Measurements from ENCODE around the gene UPK1A. TPM values are rescaled to one million over a fixed set of nuclear protein-coding genes. Genes with fewer than 3 reads are reported as not detected.

Gene UPK1A
- total RNA-seq, 1 donor from 2014 or later = 0.18 TPM

DNA sequence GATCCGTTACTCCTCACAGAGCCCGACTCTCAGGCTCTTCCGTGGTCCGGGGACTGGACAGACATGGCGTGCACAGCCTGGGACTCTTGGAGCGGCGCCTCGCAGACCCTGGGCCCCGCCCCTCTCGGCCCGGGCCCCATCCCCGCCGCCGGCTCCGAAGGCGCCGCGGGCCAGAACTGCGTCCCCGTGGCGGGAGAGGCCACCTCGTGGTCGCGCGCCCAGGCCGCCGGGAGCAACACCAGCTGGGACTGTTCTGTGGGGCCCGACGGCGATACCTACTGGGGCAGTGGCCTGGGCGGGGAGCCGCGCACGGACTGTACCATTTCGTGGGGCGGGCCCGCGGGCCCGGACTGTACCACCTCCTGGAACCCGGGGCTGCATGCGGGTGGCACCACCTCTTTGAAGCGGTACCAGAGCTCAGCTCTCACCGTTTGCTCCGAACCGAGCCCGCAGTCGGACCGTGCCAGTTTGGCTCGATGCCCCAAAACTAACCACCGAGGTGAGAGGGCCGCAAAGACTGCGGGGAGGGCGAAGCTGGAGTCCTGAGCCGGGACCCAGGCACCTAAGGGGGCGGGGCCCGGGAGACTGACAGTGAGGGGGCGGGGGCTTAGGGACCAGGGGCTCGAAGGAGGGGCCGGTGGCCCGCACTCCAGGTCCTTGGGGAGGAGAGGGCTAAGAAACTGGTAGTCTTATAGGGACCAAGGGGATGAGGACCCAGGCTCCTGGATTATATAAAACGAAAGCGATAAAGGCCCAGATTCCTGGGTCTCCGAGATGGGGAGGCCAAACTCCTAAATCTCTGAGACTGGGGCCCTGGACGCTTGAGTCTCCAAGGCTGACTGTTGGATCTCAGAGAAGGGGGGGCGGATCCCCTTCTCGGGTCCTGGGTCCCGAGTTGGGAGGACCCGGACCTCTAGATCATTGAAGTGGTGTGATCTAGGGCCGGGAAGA, 22.8 kb upstream of the UPK1A start:
- Histone ChIP-seq H2AFZ (ENCODE audit: low read depth, low read length) (peak overlapping the region; percentile 95), H3K4me1 (ENCODE audit: insufficient read depth, low read length) (peaks cover 15% of the 10 kb centered on the region), H3K27ac (ENCODE audit: low read depth, low read length) (peak overlapping the region; percentile 62), H3K4me3 (ENCODE audit: insufficient read depth, low read depth, low read length) (peak overlapping the region; percentile 56), H3K27me3 (ENCODE audit: insufficient read depth, low read length) (no peaks in the 10 kb centered on the region), H3K4me2 (ENCODE audit: low read length) (peak overlapping the region; percentile 95), H3K9me3 (ENCODE audit: insufficient read depth, low read depth, low read length) (no peaks in the 10 kb centered on the region), H4K20me1 (ENCODE audit: insufficient read depth, low read length) (no peaks in the 10 kb centered on the region), H3K79me2 (ENCODE audit: insufficient read depth, low read length) (peaks cover 4% of the 10 kb centered on the region), H3K36me3 (ENCODE audit: insufficient read depth, low read length) (no peaks in the 10 kb centered on the region), H3K9ac (ENCODE audit: low read length) (peak overlapping the region; percentile 70)
- Mint-ChIP-seq H3K36me3 (ENCODE audit: low read depth, unreplicated experiment) (no peaks in the 10 kb centered on the region), H3K4me3 (ENCODE audit: unreplicated experiment) (peak overlapping the region; percentile 81), H3K27me3 (ENCODE audit: low read depth, unreplicated experiment) (no peaks in the 10 kb centered on the region), H3K27ac (ENCODE audit: unreplicated experiment) (no peak overlapping the region), H3K9me3 (ENCODE audit: unreplicated experiment) (no peaks in the 10 kb centered on the region), H3K4me1 (ENCODE audit: low read depth, unreplicated experiment) (peaks cover 2% of the 10 kb centered on the region)
- no peak for FAIRE-seq
- peak; percentile 60 for DNase-seq (ENCODE audit: low read depth)
- TF ChIP-seq, protein P1, sequence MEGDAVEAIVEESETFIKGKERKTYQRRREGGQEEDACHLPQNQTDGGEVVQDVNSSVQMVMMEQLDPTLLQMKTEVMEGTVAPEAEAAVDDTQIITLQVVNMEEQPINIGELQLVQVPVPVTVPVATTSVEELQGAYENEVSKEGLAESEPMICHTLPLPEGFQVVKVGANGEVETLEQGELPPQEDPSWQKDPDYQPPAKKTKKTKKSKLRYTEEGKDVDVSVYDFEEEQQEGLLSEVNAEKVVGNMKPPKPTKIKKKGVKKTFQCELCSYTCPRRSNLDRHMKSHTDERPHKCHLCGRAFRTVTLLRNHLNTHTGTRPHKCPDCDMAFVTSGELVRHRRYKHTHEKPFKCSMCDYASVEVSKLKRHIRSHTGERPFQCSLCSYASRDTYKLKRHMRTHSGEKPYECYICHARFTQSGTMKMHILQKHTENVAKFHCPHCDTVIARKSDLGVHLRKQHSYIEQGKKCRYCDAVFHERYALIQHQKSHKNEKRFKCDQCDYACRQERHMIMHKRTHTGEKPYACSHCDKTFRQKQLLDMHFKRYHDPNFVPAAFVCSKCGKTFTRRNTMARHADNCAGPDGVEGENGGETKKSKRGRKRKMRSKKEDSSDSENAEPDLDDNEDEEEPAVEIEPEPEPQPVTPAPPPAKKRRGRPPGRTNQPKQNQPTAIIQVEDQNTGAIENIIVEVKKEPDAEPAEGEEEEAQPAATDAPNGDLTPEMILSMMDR (IDR thresholded peaks at IDR 0.05; ENCODE audit: insufficient read depth, low read depth, low read length) = no peak
- no peak for TF ChIP-seq EZH2 (IDR thresholded peaks at IDR 0.05; ENCODE audit: insufficient read depth, low read length)

DNA sequence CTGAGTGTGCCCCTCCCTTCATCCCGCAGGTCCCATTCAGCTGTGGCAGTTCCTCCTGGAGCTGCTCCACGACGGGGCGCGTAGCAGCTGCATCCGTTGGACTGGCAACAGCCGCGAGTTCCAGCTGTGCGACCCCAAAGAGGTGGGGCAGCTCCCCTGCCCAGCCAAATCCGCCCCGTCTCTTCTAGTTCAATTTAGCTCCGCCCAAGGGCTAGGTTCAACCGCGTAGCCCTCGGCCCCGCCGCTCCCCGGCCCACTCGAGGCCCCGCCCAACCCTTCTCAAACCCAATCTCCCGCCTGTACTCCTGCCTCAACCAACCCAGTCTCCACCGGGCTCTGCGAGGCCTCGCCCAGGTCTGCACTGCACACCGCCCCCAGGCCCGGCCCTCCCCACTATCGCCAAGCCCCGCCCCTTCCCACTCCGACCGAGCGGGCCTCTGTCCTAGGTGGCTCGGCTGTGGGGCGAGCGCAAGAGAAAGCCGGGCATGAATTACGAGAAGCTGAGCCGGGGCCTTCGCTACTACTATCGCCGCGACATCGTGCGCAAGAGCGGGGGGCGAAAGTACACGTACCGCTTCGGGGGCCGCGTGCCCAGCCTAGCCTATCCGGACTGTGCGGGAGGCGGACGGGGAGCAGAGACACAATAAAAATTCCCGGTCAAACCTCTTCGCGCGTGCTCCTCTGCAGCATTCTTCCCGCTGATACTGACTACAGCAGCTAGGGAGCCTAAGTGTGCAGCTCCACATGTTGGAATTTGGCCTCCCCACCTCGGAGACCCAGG, 21.9 kb upstream of the UPK1A start:
- FAIRE-seq (no peak), DNase-seq (ENCODE audit: low read depth) (peak; percentile 84)
- Histone ChIP-seq H3K27ac (ENCODE audit: low read depth, low read length) (no peak overlapping the region), H2AFZ (ENCODE audit: low read depth, low read length) (peak overlapping the region; percentile 95), H4K20me1 (ENCODE audit: insufficient read depth, low read length) (no peaks in the 10 kb centered on the region), H3K27me3 (ENCODE audit: insufficient read depth, low read length) (no peaks in the 10 kb centered on the region), H3K4me2 (ENCODE audit: low read length) (peak overlapping the region; percentile 95), H3K79me2 (ENCODE audit: insufficient read depth, low read length) (peaks cover 13% of the 10 kb centered on the region), H3K4me1 (ENCODE audit: insufficient read depth, low read length) (peaks cover 21% of the 10 kb centered on the region), H3K9me3 (ENCODE audit: insufficient read depth, low read depth, low read length) (no peaks in the 10 kb centered on the region), H3K36me3 (ENCODE audit: insufficient read depth, low read length) (no peaks in the 10 kb centered on the region), H3K9ac (ENCODE audit: low read length) (peak overlapping the region; percentile 70), H3K4me3 (ENCODE audit: insufficient read depth, low read depth, low read length) (peak overlapping the region; percentile 56)
- H3K9me3 Mint-ChIP-seq (ENCODE audit: unreplicated experiment) = no peaks in the 10 kb centered on the region
- H3K36me3 Mint-ChIP-seq (ENCODE audit: low read depth, unreplicated experiment) = peaks cover 2% of the 10 kb centered on the region
- H3K27me3 Mint-ChIP-seq (ENCODE audit: low read depth, unreplicated experiment) = no peaks in the 10 kb centered on the region
- peak overlapping the region; percentile 62 for H3K27ac Mint-ChIP-seq (ENCODE audit: unreplicated experiment)
- TF ChIP-seq, protein P1 (IDR thresholded peaks at IDR 0.05; ENCODE audit: insufficient read depth, low read depth, low read length) = no peak
- no peak for TF ChIP-seq EZH2 (IDR thresholded peaks at IDR 0.05; ENCODE audit: insufficient read depth, low read length)
- H3K4me3 Mint-ChIP-seq (ENCODE audit: unreplicated experiment) = peak overlapping the region; percentile 81
- peaks cover 5% of the 10 kb centered on the region for H3K4me1 Mint-ChIP-seq (ENCODE audit: low read depth, unreplicated experiment)

Measured in astrocyte (in vitro differentiated cells and primary cell).